Measurements from ENCODE around the gene VAMP5. TPM values are rescaled to one million over a fixed set of nuclear protein-coding genes. Genes with fewer than 3 reads are reported as not detected.

Gene VAMP5
- total and polyA plus RNA-seq, 9 of the 15 experiments (the other 6 are each of a cell fraction or from before 2014, with no cell fraction given): 0.54 to 1.9 (median 1.5) TPM; not detected in 2

DNA sequence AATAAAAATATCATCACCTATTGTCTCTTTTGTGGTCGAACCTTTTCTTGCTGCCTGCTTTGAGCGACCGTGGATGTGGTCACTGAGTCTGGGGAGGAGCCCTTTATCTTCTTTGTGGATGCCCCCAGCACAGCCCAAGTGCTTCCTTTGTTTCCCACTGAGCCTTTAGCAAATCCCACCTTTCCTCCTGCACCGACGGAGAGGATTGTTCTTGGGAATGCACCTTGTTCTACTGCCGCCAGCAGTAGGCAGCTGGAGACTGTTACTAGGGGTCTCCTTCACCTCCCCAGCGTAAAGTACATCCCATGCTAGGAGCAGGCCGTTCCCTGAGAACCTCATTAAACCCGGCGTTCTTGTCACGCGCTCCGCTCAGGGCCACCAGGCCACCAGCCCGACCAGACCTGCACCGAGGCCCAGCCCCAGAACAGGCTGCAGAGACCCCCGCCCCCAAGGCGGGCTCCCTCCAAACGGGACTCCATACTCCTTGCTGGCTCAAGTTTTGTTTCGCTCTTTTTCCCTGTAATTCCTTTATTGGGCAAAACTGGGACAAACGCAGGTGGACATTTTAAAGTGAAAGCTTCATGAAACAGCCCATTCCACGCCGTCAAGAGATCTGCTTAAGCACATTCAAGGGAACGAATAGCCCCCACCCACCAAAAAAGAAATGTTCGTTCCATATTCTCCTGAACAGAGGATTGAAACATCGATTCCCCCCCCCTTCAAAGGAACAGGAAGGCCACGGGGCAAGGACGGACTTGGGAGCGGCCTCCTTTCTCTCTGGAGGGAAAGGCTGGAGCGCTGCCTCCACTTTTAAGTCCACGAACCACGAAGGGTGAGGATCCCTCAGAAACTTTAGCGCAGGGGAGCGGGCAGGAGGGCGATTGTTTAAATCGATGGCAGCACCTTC lies 46.4 kb upstream of the VAMP5 start (continued):
- TF ChIP-seq ZNF318 (IDR thresholded peaks at IDR 0.05; ENCODE audit: borderline replicate concordance in 1 of 2, low read depth in 1 of 2) (no peak), MNT (conservative IDR thresholded peaks at IDR 0.05) (peak in 1 of 2 experiments; percentile 40; a peak in 2 of 4 replicates), BCL6 (CRISPR knock-in tag; IDR thresholded peaks at IDR 0.05) (no peak), ZBTB8A (IDR thresholded peaks at IDR 0.05; ENCODE audit: partially characterized antibody) (no peak), PHF20 (IDR thresholded peaks at IDR 0.05; ENCODE audit: partially characterized antibody) (no peak), PRMT5 (CRISPR knock-in tag; IDR thresholded peaks at IDR 0.05) (no peak), JUN (IDR thresholded peaks at IDR 0.05; ENCODE audit: borderline replicate concordance, low read depth, low read length) (no peak; the same call in 1 of the 2 replicates), JUN (CRISPR knock-in tag; IDR thresholded peaks at IDR 0.05; ENCODE audit: borderline replicate concordance) (no peak), ARID3A (IDR thresholded peaks at IDR 0.05; ENCODE audit: borderline replicate concordance, low read depth, low read length) (no peak), U2AF1 (optimal IDR thresholded peaks at IDR 0.05; ENCODE audit: low read depth, low read length) (no peak), ZNF239 (CRISPR knock-in tag; IDR thresholded peaks at IDR 0.05) (no peak), NR4A1 (CRISPR knock-in tag; IDR thresholded peaks at IDR 0.05) (no peak), NR4A1 (tag; IDR thresholded peaks at IDR 0.05) (0 out of 2 replicates have a peak, but pooled peaks have one; percentile 63), ZNF444 (CRISPR knock-in tag; IDR thresholded peaks at IDR 0.05) (no peak)

All from K562 (cell line).